Activated CD4-positive, CD25-positive, alpha-beta regulatory T cell (primary cell): ENCODE results near the gene LRRC41.
"Not testable (repeated sequence)": the region's sequence is repeated elsewhere in the genome, so short reads cannot be mapped to it uniquely, and the experiment has no call there.

Experiments
- DNase-seq, 4 experiments: peaks; one replicate each; lab custom pipeline; 2025; lab: John Stamatoyannopoulos, UW

Gene LRRC41

GRCh38 chr1:46325285-46326076 lies 22.1 kb upstream of the LRRC41 start:
- DNase-seq = not testable (repeated sequence)

DNA sequence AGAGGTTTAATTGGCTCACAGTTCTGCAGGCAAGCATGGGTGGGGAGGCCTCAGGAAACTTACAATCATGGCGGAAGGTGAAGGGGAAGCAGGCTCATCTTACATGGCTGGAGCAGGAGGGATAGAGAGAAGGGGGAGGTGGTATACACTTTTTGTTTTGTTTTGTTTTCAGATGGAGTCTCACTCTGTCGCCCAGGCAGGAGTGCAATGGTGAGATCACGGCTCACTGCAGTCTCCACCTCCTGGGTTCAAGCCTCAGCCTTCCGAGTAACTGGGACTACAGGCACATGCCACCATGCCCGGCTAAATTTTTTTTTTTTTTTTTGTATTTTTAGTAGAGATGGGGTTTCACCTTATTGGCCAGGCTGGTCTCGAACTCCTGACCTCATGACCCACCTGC lies 18.8 kb upstream of the LRRC41 start:
- not testable (repeated sequence) for DNase-seq

DNA sequence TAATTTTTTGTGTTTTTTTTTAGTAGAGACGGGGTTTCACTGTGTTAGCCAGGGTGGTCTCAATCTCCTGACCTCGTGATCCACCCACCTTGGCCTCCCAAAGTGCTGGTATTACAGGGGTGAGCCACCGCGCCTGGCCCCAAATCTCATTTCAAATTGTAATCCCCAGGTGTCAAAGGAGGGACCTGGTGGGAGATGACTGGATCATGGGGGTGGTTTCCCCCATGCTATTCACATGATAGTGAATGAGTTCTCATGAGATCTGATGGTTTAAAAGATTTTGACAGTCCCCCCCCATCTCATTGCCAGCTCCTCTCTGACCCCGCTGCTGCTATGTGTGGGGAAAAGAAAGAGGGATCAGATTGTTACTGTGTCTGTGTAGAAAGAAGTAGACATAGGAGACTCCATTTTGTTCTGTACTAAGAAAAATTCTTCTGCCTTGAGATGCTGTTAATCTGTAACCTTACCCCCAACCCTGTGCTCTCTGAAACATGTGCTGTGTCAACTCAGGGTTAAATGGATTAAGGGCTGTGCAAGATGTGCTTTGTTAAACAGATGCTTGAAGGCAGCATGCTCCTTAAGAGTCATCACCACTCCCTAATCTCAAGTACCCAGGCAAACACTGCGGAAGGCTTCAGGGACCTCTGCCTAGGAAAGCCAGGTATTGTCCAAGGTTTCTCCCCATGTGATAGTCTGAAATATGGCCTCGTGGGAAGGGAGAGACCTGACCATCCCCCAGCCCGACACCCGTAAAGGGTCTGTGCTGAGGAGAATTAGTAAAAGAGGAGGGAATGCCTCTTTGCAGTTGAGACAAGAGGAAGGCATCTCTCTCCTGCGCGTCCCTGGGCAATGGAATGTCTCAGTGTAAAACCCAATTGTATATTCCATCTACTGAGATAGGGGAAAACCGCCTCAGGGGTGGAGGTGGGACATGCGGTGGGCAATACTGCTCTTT lies 16.8 kb upstream of the LRRC41 start:
- not testable (repeated sequence) for DNase-seq

DNA sequence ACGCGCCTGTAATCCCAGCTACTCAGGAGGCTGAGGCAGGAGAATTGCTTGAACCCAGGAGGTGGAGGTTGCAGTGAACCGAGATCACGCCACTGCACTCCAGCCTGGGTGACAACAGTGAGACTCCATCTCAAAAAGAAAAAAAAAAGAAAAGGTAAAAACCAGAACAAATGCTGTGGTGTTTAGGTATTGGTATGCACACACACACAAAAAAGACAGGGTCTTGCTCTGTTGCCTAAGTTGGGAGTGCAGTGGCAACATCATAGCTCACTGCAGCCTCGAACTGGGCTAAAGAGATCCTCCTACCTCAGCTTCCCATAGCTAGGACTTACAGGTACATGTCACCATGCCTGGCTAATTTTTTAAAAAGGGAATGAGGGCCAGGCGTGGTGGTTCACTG lies 15.9 kb upstream of the LRRC41 start:
- not testable (repeated sequence) for DNase-seq

- no peak for DNase-seq
Observed at GRCh38 chr1:46317323-46317722, 13.9 kb upstream of the LRRC41 start.

- no peak for DNase-seq
Observed at GRCh38 chr1:46315669-46316403, 12.4 kb upstream of the LRRC41 start.

DNA sequence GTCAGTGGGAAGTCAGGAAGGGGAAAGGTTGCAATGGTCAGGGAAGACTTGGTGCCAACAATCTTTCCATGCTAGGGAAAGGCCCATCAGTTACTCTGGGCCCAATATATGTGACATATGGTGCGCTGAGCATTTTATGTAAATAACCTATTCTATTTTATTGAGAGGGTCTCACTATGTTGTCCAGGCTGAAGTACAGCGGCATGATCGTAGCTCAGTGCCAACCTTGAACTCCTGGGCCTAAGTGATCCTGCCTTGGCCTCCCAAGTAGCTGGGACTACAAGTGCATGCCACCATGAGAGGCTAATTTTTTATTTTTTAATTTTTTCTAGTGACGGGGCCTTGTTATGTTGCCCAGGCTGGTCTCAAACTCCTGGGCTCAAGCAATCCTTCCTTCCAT lies 6.9 kb upstream of the LRRC41 start:
- no peak for DNase-seq

DNA sequence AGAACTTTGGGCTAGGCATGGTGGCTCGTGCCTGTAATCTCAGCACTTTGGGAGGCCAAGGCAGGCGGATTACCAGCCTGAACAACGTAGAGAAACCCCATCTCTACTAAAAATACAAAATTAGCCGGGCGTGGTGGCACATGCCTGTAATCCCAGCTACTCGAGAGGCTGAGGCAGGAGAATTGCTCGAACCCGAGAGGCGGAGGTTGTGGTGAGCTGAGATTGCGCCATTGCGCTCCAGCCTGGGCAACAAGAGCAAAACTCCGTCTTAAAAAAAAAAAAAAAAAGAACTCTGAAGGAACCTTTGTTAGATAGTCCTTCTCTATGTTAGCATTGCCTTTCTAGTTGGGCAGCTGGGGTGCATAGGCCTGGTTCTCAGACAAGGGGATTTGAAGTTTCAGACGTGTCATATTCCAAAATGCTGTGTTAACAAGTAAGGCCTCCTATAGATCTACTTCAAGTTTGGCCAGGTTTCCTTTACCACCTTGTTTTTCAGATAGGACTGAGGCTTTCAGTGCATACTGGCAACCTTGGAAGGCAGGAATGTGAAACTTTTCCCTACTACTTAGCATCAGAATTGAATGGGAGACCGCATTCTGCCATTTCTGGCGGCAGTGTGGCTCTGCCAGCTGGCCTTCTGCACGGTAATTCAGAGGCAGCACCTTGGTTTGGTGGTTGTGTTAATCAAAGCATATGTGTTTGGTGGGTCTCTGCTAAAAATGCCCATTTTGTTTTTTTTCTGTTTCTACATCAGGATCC lies 6.2 kb upstream of the LRRC41 start:
- no peak for DNase-seq

GRCh38 chr1:46306159-46306530 lies 2.7 kb upstream of the LRRC41 start:
- DNase-seq = no peak

DNA sequence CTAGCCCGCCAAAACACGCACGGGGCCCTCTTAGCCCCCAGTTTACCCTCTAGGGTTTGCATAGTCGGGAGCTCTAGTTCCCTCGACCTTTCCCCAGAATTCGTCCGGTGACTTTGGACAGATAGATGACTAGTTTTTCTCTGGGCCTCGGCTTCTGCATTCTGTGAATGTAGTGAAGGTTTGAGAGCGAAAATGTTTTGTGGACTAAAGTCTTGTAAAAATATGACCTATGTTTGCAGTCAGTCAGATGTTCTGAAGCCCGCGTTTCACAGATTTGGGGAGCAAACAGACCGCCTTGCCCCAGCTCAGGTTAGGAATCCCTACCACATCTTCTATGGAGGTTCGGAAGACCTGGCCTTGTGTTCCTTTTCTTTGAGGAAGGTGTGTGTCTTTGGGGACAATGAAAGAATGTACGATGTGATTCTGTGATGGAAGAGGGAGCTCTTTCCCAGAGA lies 483 bp upstream of the LRRC41 start:
- DNase-seq = no peak

GRCh38 chr1:46302641-46303037 lies 777 bp downstream of the LRRC41 start:
- DNase-seq = no peak

GRCh38 chr1:46301808-46302640 lies 1.4 kb downstream of the LRRC41 start:
- peak; percentile 16 to 37 (median 27) for DNase-seq

DNA sequence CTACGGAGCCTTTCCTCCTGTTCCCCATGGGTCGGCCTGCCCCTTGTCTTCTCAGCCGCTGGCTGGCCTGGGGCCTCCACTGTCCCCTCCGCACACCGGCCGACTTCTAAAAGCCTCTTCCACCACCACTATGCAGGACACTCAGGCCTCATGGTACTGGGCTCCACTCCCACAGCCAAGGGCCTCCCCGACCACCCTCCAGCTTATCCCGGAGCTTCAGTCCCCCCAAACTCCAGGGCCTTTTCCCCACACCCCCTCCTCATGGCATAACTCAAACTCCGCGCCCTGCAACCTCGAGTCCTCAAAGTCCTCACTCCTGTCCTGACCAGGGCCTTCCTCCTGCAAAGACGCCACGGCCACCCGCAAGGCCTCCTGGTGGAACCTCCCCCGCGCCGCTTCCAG lies 2.0 kb downstream of the LRRC41 start:
- DNase-seq = no peak

GRCh38 chr1:46300673-46301405 lies 2.6 kb downstream of the LRRC41 start:
- no peak for DNase-seq

DNA sequence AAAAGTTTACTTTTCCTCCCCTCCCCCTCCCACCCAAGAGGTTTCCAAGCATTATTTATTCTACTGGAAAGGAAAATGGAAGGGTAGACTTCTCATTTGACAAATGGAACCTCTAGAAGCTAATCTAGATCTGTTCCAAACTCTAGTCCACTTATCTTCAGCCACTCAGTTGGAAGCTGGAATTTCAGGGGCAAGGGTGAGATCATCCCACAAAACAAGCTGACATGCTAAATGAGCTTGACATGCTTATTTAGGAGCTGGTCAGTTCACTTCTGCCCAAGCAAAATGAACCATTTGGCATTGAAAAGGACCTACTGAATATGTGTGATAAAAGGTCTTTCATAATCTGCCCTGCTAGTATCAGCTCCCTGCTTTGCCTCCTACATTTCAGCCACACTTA lies 5.0 kb downstream of the LRRC41 start:
- no peak for DNase-seq

DNA sequence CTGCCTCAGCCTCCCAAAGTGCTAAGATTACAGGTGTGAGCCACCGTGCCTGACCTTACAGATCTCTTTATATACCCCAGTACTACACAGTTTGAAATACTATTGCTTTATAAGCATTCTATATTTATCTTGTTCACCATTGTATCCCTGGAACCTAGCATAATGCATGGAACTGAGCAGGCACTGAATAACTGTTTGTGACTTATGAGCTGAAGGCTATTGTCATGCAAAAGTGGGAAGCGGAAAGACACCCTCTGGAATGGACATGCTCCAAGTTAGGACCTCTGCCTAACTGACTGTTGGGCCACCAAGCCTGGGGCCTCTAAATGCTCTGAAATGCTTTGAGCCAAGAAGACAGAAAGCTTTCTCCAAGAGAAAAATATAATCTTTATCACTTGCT lies 8.1 kb downstream of the LRRC41 start:
- no peak for DNase-seq

- DNase-seq = no peak
Observed at GRCh38 chr1:46289976-46290375, 13.4 kb downstream of the LRRC41 start.

DNA sequence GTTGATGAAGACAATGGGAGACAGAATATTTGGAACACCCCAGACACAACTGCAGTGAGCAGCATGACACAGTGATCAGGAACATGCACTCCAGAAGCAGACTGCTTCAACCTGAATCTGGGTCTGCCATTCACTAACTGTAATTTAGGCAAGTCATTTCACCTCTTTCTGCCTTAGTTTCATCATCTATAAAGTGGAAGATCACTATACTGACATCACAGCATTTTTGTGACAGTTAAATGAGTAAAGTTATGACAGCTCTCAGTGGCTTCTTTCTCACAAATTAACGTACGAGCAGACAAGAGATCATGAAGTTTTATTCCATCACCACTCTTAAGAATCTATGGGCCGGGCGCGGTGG lies 14.3 kb downstream of the LRRC41 start:
- DNase-seq = no peak

- no peak for DNase-seq
Observed at GRCh38 chr1:46288485-46289133, 14.8 kb downstream of the LRRC41 start.
